Measurements from ENCODE around the gene RYR1. TPM values are rescaled to one million over a fixed set of nuclear protein-coding genes. Genes with fewer than 3 reads are reported as not detected.
A peak's percentile ranks its signal among the peaks of the same experiment; 100 is the strongest.

Gene RYR1
- total RNA-seq, 1 experiment from 2014 or later = not detected

DNA sequence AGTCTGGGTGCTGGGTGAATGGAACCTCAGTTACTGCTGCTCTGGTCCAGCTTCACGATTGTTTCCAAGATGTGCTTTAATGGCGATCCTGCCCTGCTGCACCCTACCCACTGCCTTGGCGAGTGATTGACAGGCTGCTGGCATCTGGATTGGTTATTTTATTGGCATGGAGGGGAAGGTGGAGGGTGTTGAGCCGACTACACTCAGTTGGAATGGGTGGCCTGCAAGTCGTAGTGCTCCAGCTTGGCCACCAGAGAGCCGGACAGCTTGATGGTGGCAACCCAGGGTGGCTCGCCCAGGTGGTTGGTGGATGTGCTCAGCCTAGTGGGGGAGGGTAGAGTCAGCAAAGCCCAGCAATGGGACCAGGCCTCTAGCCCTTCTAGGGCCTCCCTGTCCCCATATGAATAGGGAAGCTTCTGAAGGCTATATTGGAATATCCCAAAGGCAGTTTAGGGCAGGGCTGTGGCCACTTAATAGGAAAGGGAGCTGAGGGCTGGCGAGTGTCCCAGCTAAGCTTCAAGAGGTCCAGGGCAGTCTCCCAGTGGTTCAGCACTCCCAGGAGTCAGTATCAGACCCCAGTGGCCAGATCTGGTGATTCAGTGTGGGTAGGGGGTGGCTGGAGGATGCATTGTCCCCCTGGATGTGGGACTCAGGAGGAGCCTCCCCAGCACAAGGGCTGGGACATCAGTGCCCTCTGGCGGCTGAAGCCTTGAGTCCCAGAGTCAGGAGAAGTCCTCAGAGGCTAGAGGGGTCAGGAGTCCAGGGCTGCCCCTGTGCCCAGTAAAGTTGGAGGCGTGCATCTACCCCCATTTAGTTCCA, 49.1 kb upstream of the RYR1 start:
- intact Hi-C loops (cut with micrococcal nuclease) = loop anchor here (5.0 kb wide), 1 partner anchor 47 kb away; the partner anchor contains the start of gene CATSPERG
- Histone ChIP-seq H3F3A (ENCODE audit: low read length, unreplicated experiment) (no peaks in the 10 kb centered on the region), H4K20me1 (ENCODE audit: low read length) (no peaks in the 10 kb centered on the region), H3K79me2 (ENCODE audit: low read length) (no peaks in the 10 kb centered on the region), H3K9me3 (ENCODE audit: low read length) (no peaks in the 10 kb centered on the region), H3K4me1 (ENCODE audit: insufficient read depth, low read length) (peaks cover 3% of the 10 kb centered on the region; the same call in 1 of the 2 replicates), H3K27ac (ENCODE audit: low read length) (no peak overlapping the region), H3K4me3 (ENCODE audit: low read length) (no peak overlapping the region), H3K27me3 (ENCODE audit: low read length) (no peaks in the 10 kb centered on the region), H2AFZ (ENCODE audit: low read length) (no peak overlapping the region), H3K36me3 (ENCODE audit: low read depth, low read length) (peaks cover 16% of the 10 kb centered on the region), H3K9ac (ENCODE audit: low read length) (no peak overlapping the region), H3K4me2 (ENCODE audit: low read length) (no peak overlapping the region), H3K9me2 (replicated peaks; ENCODE audit: low read length) (no peaks in the 10 kb centered on the region)
- no TSS peak for BruUV-seq (replicated peaks)
- ChIA-PET POLR2A (ENCODE audit: unreplicated experiment) (interaction anchor here (0.6 kb wide), 1 partner anchor 968 kb away, joined by 4 read pairs; no protein-coding TSS in a partner anchor), CTCF (interaction anchor here (0.5 kb wide), 1 partner anchor 48 kb away, joined by 3 read pairs; no protein-coding TSS in a partner anchor)
- ATAC-seq (no peak), DNase-seq (peak; percentile 19)
- TF ChIP-seq, protein P1, sequence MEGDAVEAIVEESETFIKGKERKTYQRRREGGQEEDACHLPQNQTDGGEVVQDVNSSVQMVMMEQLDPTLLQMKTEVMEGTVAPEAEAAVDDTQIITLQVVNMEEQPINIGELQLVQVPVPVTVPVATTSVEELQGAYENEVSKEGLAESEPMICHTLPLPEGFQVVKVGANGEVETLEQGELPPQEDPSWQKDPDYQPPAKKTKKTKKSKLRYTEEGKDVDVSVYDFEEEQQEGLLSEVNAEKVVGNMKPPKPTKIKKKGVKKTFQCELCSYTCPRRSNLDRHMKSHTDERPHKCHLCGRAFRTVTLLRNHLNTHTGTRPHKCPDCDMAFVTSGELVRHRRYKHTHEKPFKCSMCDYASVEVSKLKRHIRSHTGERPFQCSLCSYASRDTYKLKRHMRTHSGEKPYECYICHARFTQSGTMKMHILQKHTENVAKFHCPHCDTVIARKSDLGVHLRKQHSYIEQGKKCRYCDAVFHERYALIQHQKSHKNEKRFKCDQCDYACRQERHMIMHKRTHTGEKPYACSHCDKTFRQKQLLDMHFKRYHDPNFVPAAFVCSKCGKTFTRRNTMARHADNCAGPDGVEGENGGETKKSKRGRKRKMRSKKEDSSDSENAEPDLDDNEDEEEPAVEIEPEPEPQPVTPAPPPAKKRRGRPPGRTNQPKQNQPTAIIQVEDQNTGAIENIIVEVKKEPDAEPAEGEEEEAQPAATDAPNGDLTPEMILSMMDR (conservative IDR thresholded peaks at IDR 0.05; ENCODE audit: low read depth, low read length) = peak; percentile 43
- no peak for TF ChIP-seq EZH2phosphoT487 (IDR thresholded peaks at IDR 0.05; ENCODE audit: borderline replicate concordance, low read length)

DNA sequence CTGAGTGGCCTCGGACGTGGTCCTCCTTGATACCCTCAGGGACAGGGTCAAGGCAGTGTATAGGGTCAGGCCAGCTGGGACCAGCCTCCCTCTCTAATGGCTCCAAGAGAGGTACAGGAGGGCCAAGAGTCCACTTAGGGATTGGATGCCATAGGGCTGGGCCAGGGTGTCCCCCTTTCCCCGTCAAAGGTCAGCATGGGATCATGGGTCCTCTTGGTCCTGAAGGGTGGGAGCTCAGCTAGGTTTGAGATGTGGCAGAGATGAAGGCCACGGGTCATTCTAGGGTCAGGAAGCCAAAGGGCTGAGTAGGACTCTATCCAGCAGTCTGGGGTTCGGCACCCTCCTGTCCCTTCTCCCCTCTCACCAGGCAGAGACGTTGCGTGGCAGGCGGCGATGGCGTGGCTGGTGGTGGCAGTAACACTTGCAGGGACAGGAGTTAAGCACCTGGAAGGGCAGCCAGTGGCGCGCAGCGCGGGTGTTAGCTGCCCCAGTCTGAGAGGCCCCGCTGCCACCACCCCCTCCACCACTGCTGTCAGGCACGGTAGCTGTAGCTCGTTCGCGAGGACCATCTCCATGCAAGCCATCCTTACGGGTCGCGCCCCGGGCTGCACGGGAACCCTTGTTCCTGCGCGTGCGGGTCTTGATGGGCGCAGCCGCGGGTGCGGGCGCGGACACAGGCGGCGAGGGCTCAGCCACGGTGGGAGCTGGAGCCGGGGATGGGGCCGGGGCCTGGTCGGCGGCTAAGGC, 48.3 kb upstream of the RYR1 start:
- POLR2A ChIA-PET (ENCODE audit: unreplicated experiment) = no interaction called here
- intact Hi-C loops (cut with micrococcal nuclease) = loop anchor here (5.0 kb wide), 1 partner anchor 48 kb away; the partner anchor contains the start of gene CATSPERG

More for the DNA sequence above, 48.3 kb upstream of the RYR1 start:
- no peak overlapping the region for H3K27ac ChIP-seq (ENCODE audit: low read length)
- CTCF ChIA-PET = no interaction called here
- H3K36me3 ChIP-seq (ENCODE audit: low read depth, low read length) = peaks cover 15% of the 10 kb centered on the region
- no peak for ATAC-seq
- H3K4me3 ChIP-seq (ENCODE audit: low read length) = no peak overlapping the region
- H3F3A ChIP-seq (ENCODE audit: low read length, unreplicated experiment) = no peaks in the 10 kb centered on the region
- DNase-seq = no peak
- H3K9me3 ChIP-seq (ENCODE audit: low read length) = no peaks in the 10 kb centered on the region
- no peak overlapping the region for H3K4me2 ChIP-seq (ENCODE audit: low read length)
- no peaks in the 10 kb centered on the region for H3K9me2 ChIP-seq (replicated peaks; ENCODE audit: low read length)
- peaks cover 6% of the 10 kb centered on the region; the same call in 1 of the 2 replicates for H3K4me1 ChIP-seq (ENCODE audit: insufficient read depth, low read length)
- no peaks in the 10 kb centered on the region for H4K20me1 ChIP-seq (ENCODE audit: low read length)
- no peaks in the 10 kb centered on the region for H3K27me3 ChIP-seq (ENCODE audit: low read length)
- BruUV-seq (replicated peaks) = no TSS peak
- H2AFZ ChIP-seq (ENCODE audit: low read length) = no peak overlapping the region
- no peaks in the 10 kb centered on the region for H3K79me2 ChIP-seq (ENCODE audit: low read length)
- H3K9ac ChIP-seq (ENCODE audit: low read length) = no peak overlapping the region
- TF ChIP-seq, protein P1 (conservative IDR thresholded peaks at IDR 0.05; ENCODE audit: low read depth, low read length) = no peak
- TF ChIP-seq EZH2phosphoT487 (IDR thresholded peaks at IDR 0.05; ENCODE audit: borderline replicate concordance, low read length) (no peak), EZH2 (IDR thresholded peaks at IDR 0.05; ENCODE audit: low read length, unreplicated experiment) (no peak)

All from PC-3 (cell line).